Measurements from ENCODE around the gene PFKM. TPM values are rescaled to one million over a fixed set of nuclear protein-coding genes. Genes with fewer than 3 reads are reported as not detected.

The PFKM gene
- total and polyA plus RNA-seq, 4 donors, result 4.5 to 23.9 (median 5.8) TPM

DNA sequence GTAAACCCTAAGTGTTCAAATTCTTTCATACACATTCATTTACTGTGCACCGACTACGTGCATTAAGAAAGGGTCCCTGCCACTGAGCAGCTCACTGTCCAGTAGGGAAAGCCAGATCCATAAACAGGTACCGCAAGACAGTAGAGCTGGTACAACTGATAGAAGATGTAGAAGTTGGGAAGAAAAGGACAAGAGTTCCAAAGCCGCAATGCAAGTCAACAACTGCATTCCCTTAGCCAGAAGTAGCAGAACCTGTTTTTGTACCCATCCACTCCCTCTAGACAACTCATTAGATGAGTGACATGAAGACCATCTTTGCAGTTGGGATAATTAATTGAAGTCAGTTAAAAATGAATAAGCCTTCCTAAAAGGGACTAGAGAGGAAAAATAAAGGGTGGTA lies 14.6 kb upstream of the PFKM start:
- no peak overlapping the region for H3K9ac ChIP-seq (ENCODE audit: low read depth in 1 of 2, low read length in 2 of 2)
- H3K36me3 ChIP-seq (ENCODE audit: control insufficient read depth in 4 of 4, insufficient read depth in 3 of 4, low read depth in 1 of 4, low read length in 3 of 4), result peaks cover 0 to 3% (median 0%) of the 10 kb centered on the region in 4 donors
- TF ChIP-seq RXRA (IDR thresholded peaks at IDR 0.05) (no peak), HNF4A (conservative IDR thresholded peaks at IDR 0.05) (no peak), EGR1 (IDR thresholded peaks at IDR 0.05; ENCODE audit: low read depth in 2 of 2) (no peak), FOXA2 (IDR thresholded peaks at IDR 0.05) (no peak), RAD21 (IDR thresholded peaks at IDR 0.05) (no peak), JUND (IDR thresholded peaks at IDR 0.05) (no peak), NR2F2 (IDR thresholded peaks at IDR 0.05) (no peak), SP1 (IDR thresholded peaks at IDR 0.05) (no peak), GABPA (IDR thresholded peaks at IDR 0.05 in 1 of 2, conservative IDR thresholded peaks at IDR 0.05 in 1 of 2) (no peak), YY1 (IDR thresholded peaks at IDR 0.05) (no peak), FOXA1 (IDR thresholded peaks at IDR 0.05) (no peak), TAF1 (conservative IDR thresholded peaks at IDR 0.05) (no peak), HNF4G (IDR thresholded peaks at IDR 0.05) (no peak)
- TF ChIP-seq, protein P1, sequence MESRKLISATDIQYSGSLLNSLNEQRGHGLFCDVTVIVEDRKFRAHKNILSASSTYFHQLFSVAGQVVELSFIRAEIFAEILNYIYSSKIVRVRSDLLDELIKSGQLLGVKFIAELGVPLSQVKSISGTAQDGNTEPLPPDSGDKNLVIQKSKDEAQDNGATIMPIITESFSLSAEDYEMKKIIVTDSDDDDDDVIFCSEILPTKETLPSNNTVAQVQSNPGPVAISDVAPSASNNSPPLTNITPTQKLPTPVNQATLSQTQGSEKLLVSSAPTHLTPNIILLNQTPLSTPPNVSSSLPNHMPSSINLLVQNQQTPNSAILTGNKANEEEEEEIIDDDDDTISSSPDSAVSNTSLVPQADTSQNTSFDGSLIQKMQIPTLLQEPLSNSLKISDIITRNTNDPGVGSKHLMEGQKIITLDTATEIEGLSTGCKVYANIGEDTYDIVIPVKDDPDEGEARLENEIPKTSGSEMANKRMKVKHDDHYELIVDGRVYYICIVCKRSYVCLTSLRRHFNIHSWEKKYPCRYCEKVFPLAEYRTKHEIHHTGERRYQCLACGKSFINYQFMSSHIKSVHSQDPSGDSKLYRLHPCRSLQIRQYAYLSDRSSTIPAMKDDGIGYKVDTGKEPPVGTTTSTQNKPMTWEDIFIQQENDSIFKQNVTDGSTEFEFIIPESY (IDR thresholded peaks at IDR 0.05), result no peak
- TF ChIP-seq, protein P2, sequence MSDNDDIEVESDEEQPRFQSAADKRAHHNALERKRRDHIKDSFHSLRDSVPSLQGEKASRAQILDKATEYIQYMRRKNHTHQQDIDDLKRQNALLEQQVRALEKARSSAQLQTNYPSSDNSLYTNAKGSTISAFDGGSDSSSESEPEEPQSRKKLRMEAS (IDR thresholded peaks at IDR 0.05), result no peak
- TF ChIP-seq, protein P3, sequence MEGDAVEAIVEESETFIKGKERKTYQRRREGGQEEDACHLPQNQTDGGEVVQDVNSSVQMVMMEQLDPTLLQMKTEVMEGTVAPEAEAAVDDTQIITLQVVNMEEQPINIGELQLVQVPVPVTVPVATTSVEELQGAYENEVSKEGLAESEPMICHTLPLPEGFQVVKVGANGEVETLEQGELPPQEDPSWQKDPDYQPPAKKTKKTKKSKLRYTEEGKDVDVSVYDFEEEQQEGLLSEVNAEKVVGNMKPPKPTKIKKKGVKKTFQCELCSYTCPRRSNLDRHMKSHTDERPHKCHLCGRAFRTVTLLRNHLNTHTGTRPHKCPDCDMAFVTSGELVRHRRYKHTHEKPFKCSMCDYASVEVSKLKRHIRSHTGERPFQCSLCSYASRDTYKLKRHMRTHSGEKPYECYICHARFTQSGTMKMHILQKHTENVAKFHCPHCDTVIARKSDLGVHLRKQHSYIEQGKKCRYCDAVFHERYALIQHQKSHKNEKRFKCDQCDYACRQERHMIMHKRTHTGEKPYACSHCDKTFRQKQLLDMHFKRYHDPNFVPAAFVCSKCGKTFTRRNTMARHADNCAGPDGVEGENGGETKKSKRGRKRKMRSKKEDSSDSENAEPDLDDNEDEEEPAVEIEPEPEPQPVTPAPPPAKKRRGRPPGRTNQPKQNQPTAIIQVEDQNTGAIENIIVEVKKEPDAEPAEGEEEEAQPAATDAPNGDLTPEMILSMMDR (IDR thresholded peaks at IDR 0.05; ENCODE audit: low read depth, low read length, missing input control), result no peak
- TF ChIP-seq, protein P4, sequence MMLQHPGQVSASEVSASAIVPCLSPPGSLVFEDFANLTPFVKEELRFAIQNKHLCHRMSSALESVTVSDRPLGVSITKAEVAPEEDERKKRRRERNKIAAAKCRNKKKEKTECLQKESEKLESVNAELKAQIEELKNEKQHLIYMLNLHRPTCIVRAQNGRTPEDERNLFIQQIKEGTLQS (IDR thresholded peaks at IDR 0.05), result no peak
- TF ChIP-seq, protein P5, sequence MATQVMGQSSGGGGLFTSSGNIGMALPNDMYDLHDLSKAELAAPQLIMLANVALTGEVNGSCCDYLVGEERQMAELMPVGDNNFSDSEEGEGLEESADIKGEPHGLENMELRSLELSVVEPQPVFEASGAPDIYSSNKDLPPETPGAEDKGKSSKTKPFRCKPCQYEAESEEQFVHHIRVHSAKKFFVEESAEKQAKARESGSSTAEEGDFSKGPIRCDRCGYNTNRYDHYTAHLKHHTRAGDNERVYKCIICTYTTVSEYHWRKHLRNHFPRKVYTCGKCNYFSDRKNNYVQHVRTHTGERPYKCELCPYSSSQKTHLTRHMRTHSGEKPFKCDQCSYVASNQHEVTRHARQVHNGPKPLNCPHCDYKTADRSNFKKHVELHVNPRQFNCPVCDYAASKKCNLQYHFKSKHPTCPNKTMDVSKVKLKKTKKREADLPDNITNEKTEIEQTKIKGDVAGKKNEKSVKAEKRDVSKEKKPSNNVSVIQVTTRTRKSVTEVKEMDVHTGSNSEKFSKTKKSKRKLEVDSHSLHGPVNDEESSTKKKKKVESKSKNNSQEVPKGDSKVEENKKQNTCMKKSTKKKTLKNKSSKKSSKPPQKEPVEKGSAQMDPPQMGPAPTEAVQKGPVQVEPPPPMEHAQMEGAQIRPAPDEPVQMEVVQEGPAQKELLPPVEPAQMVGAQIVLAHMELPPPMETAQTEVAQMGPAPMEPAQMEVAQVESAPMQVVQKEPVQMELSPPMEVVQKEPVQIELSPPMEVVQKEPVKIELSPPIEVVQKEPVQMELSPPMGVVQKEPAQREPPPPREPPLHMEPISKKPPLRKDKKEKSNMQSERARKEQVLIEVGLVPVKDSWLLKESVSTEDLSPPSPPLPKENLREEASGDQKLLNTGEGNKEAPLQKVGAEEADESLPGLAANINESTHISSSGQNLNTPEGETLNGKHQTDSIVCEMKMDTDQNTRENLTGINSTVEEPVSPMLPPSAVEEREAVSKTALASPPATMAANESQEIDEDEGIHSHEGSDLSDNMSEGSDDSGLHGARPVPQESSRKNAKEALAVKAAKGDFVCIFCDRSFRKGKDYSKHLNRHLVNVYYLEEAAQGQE (IDR thresholded peaks at IDR 0.05), result no peak
- H3K27me3 ChIP-seq (ENCODE audit: control insufficient read depth in 4 of 4, insufficient read depth in 4 of 4, low read length in 3 of 4), result no peaks in the 10 kb centered on the region
- H3K27ac ChIP-seq (ENCODE audit: low read depth in 1 of 2, low read length in 2 of 2), result no peak overlapping the region
- H3K9me3 ChIP-seq (ENCODE audit: control insufficient read depth in 4 of 4, low read length in 3 of 4), result no peaks in the 10 kb centered on the region
- DNase-seq (ENCODE audit: low spot score), result no peak
- 74% methylated on average over 4 of the region's 4 CpGs for WGBS
- H3K4me1 ChIP-seq (ENCODE audit: control insufficient read depth in 4 of 4, insufficient read depth in 4 of 4, low read length in 3 of 4), result peaks cover 0 to 19% (median 17%) of the 10 kb centered on the region in 4 donors
- H3K4me3 ChIP-seq (ENCODE audit: low read depth in 1 of 3, low read length in 3 of 3), result peak overlapping the region in 2 of 3 donors; percentile 4 to 98
